H1 (cell line): ENCODE data around the gene RTKN2. TPM values are rescaled to one million over a fixed set of nuclear protein-coding genes. Genes with fewer than 3 reads are reported as not detected.

Source experiments
- CTCF ChIA-PET: fragments of 300-600 bp; sonication (Branson Sonifier 250); formaldehyde crosslinking; loops from one replicate; lab custom pipeline; 2021; ENCODE audit not compliant: partially characterized antibody; lab: Charles Lee
- POLR2A ChIA-PET: fragments of 300-600 bp; sonication (Branson Sonifier 250); formaldehyde crosslinking; loops from one replicate; lab custom pipeline; 2021; ENCODE audit warnings: inconsistent platforms; ENCODE audit not compliant: partially characterized antibody; lab: Charles Lee
- DNase-seq, 2 experiments: peaks; one replicate each; pipeline versions ENCODE4 v3.0.0 to v3.0.0-alpha.2; 2010 to 2022; ENCODE audit warnings: low spot score in 2 of 2, low read depth in 1 of 2, mixed read lengths in 1 of 2
- FAIRE-seq: peaks from 2 replicates; lab custom pipeline; 2011; peaks lifted over from hg19 to GRCh38; lab: Jason Lieb, UNC
- H2AFZ ChIP-seq: 2 replicates; pipeline ENCODE4 v1.8.1; 2012; ENCODE audit warnings: low read length, inconsistent platforms
- H2AK5ac ChIP-seq: 2 replicates; pipeline ENCODE4 v1.6.1; 2013; ENCODE audit warnings: low read depth, low read length
- H2BK120ac ChIP-seq: replicated peaks from 2 replicates; pipeline ENCODE3; 2013; ENCODE audit warnings: low read depth, low read length, inconsistent platforms
- H2BK12ac ChIP-seq: 2 replicates; pipeline ENCODE4 v1.6.1; 2013; ENCODE audit warnings: low read depth, low read length
- H2BK15ac ChIP-seq: 2 replicates; pipeline ENCODE4 v1.6.1; 2013; ENCODE audit warnings: low read length
- H2BK20ac ChIP-seq: 2 replicates; pipeline ENCODE4 v1.6.1; 2013; ENCODE audit warnings: low read length
- H2BK5ac ChIP-seq: 2 replicates; pipeline ENCODE4 v1.6.1; 2013; ENCODE audit warnings: low read depth, low read length
- H3K14ac ChIP-seq: 2 replicates; pipeline ENCODE4 v1.6.1; 2013; ENCODE audit warnings: inconsistent platforms; ENCODE audit not compliant: insufficient read length
- H3K18ac ChIP-seq: 2 replicates; pipeline ENCODE4 v1.6.1; 2013; ENCODE audit warnings: low read length; ENCODE audit errors: extremely low read depth
- H3K23ac ChIP-seq: 2 replicates; pipeline ENCODE4 v1.6.1; 2013; ENCODE audit warnings: inconsistent platforms; ENCODE audit not compliant: insufficient read length
- H3K23me2 ChIP-seq: 2 replicates; pipeline ENCODE4 v1.6.1; 2013; ENCODE audit warnings: low read depth, low read length
- H3K27ac ChIP-seq: 2 replicates; pipeline ENCODE4 v1.6.1; 2011; ENCODE audit warnings: low read depth, low read length, inconsistent platforms
- H3K27me3 ChIP-seq, 4 experiments: replicated peaks in 1 of 4; 1 replicate in 1 of 4; 2 replicates in 3 of 4; pipeline versions ENCODE4 v1.6.1 to v1.8.1; 2011 to 2013; ENCODE audit warnings: low read length in 3 of 4, mild to moderate bottlenecking in 3 of 4, inconsistent platforms in 2 of 4, mixed read lengths in 2 of 4, moderate library complexity in 1 of 4; ENCODE audit not compliant: control insufficient read depth in 3 of 4, insufficient read depth in 3 of 4; ENCODE audit errors: extremely low read depth in 1 of 4
- H3K36me3 ChIP-seq, 4 experiments: 2 replicates each; pipeline versions ENCODE4 v1.6.1 to v1.8.1; 2011 to 2013; ENCODE audit warnings: mild to moderate bottlenecking in 4 of 4, low read length in 3 of 4, moderate library complexity in 2 of 4, control low read depth in 1 of 4, inconsistent platforms in 1 of 4; ENCODE audit not compliant: insufficient read depth in 4 of 4, control insufficient read depth in 2 of 4
- H3K4ac ChIP-seq: replicated peaks from 2 replicates; pipeline ENCODE3; 2013; ENCODE audit warnings: low read length, low read depth, mixed read lengths, inconsistent platforms; ENCODE audit not compliant: insufficient read length
- H3K4me1 ChIP-seq, 4 experiments: replicated peaks in 1 of 4; 1 replicate in 1 of 4; 2 replicates in 3 of 4; pipeline versions ENCODE4 v1.6.1 to v1.8.1; 2011 to 2013; ENCODE audit warnings: low read length in 3 of 4, inconsistent platforms in 2 of 4, mixed read lengths in 1 of 4; ENCODE audit not compliant: insufficient read depth in 4 of 4, control insufficient read depth in 3 of 4
- H3K4me2 ChIP-seq, 2 experiments: 2 replicates each; pipeline versions ENCODE4 v1.6.1 to v1.8.1; 2011 to 2013; ENCODE audit warnings: low read depth in 2 of 2, low read length in 2 of 2, control low read depth in 1 of 2, inconsistent platforms in 1 of 2, mild to moderate bottlenecking in 1 of 2; ENCODE audit not compliant: insufficient read depth in 1 of 2
- H3K4me3 ChIP-seq, 4 experiments: fragments of 200-600, 300-600 bp in 1 of 4; sonication (generic), shearing (Covaris generic), sonication (Bioruptor Twin) in 1 of 4; 2 replicates each; pipeline versions ENCODE4 v1.5.1 to v1.8.1; 2011 to 2016; ENCODE audit warnings: low read length in 4 of 4, low read depth in 3 of 4, control low read depth in 2 of 4, inconsistent platforms in 2 of 4, mild to moderate bottlenecking in 2 of 4, mixed read lengths in 1 of 4, moderate library complexity in 1 of 4; ENCODE audit not compliant: insufficient read depth in 2 of 4; ENCODE audit errors: extremely low read depth in 1 of 4
- H3K56ac ChIP-seq: replicated peaks from 2 replicates; pipeline ENCODE3; 2013; ENCODE audit warnings: low read depth, mild to moderate bottlenecking, mixed read lengths, low read length, inconsistent platforms; ENCODE audit not compliant: insufficient read length
- H3K79me1 ChIP-seq: 2 replicates; pipeline ENCODE4 v1.6.1; 2013; ENCODE audit warnings: low read depth, low read length, control low read depth
- H3K79me2 ChIP-seq, 2 experiments: 2 replicates each; pipeline versions ENCODE4 v1.6.1 to v1.8.1; 2012 to 2013; ENCODE audit warnings: low read length in 2 of 2, mild to moderate bottlenecking in 2 of 2, inconsistent platforms in 1 of 2; ENCODE audit not compliant: insufficient read depth in 2 of 2, control insufficient read depth in 1 of 2
- H3K9ac ChIP-seq, 4 experiments: replicated peaks in 1 of 4; 1 replicate in 1 of 4; 2 replicates in 3 of 4; pipeline versions ENCODE4 v1.6.1 to v1.8.1; 2011 to 2013; ENCODE audit warnings: low read depth in 3 of 4, low read length in 3 of 4, control low read depth in 2 of 4, mild to moderate bottlenecking in 2 of 4, moderate library complexity in 2 of 4, inconsistent platforms in 1 of 4; ENCODE audit errors: extremely low read depth in 1 of 4
- H3K9me3 ChIP-seq, 2 experiments: 2 replicates each; pipeline versions ENCODE4 v1.6.1 to v1.8.1; 2012 to 2013; ENCODE audit warnings: mild to moderate bottlenecking in 2 of 2, moderate library complexity in 2 of 2, control low read depth in 1 of 2, inconsistent platforms in 1 of 2, low read depth in 1 of 2, low read length in 1 of 2, mixed read lengths in 1 of 2; ENCODE audit not compliant: insufficient read depth in 2 of 2
- H4K20me1 ChIP-seq, 2 experiments: replicated peaks in 1 of 2; 2 replicates each; pipeline versions ENCODE3 to v1.8.1; 2011 to 2013; ENCODE audit warnings: inconsistent platforms in 2 of 2, low read length in 2 of 2, mild to moderate bottlenecking in 1 of 2; ENCODE audit not compliant: insufficient read depth in 2 of 2, control insufficient read depth in 1 of 2
- H4K5ac ChIP-seq: 2 replicates; pipeline ENCODE4 v1.6.1; 2013; ENCODE audit warnings: low read length, low read depth, mixed read lengths, inconsistent platforms; ENCODE audit not compliant: insufficient read length
- H4K8ac ChIP-seq: 2 replicates; pipeline ENCODE4 v1.8.0; 2013; ENCODE audit warnings: mild to moderate bottlenecking, moderate library complexity, low read length, inconsistent platforms; ENCODE audit not compliant: insufficient read depth; ENCODE audit errors: extremely low read depth
- H4K91ac ChIP-seq: replicated peaks from 2 replicates; pipeline ENCODE3; 2013; ENCODE audit warnings: low read length, mixed read lengths, inconsistent platforms; ENCODE audit not compliant: insufficient read length
- BRCA1 ChIP-seq: IDR thresholded peaks from 2 replicates; pipeline ENCODE4 v1.6.1; 2012; ENCODE audit warnings: low read depth, low read length, improper control_type of control experiment
- CEBPB ChIP-seq: IDR thresholded peaks from 2 replicates; pipeline ENCODE4 v1.6.1; 2012; ENCODE audit warnings: low read depth, low read length
- CHD2 ChIP-seq: IDR thresholded peaks from 2 replicates; pipeline ENCODE4 v1.6.1; 2012; ENCODE audit warnings: low read length, improper control_type of control experiment
- CTBP2 ChIP-seq: IDR thresholded peaks from 2 replicates; pipeline ENCODE4 v1.7.0; 2011; ENCODE audit warnings: borderline replicate concordance, mild to moderate bottlenecking, moderate library complexity, mixed read lengths, low read length; ENCODE audit not compliant: insufficient read depth, insufficient read length
- EP300 ChIP-seq, 2 experiments: IDR thresholded peaks; 1 replicate in 1 of 2; 2 replicates in 1 of 2; pipeline ENCODE4 v1.6.1; 2011 to 2012; ENCODE audit warnings: low read depth in 2 of 2, low read length in 2 of 2, mild to moderate bottlenecking in 2 of 2, borderline replicate concordance in 1 of 2, inconsistent platforms in 1 of 2, moderate library complexity in 1 of 2
- FOSL1 ChIP-seq: IDR thresholded peaks from 2 replicates; pipeline ENCODE4 v1.6.1; 2011; ENCODE audit warnings: mild to moderate bottlenecking, low read depth, low read length, moderate library complexity; ENCODE audit not compliant: insufficient read depth
- MAFK ChIP-seq: IDR thresholded peaks from 2 replicates; pipeline ENCODE4 v1.6.1; 2012; ENCODE audit warnings: low read depth, mild to moderate bottlenecking, improper control_type of control experiment, low read length
- NANOG ChIP-seq: IDR thresholded peaks from 2 replicates; pipeline ENCODE4 v1.6.1; 2011; ENCODE audit warnings: low read length, low read depth, mild to moderate bottlenecking, inconsistent platforms; ENCODE audit not compliant: insufficient read depth, poor library complexity, severe bottlenecking
- POLR2AphosphoS5 ChIP-seq: IDR thresholded peaks from 2 replicates; pipeline ENCODE4 v1.6.1; 2011; ENCODE audit warnings: low read depth, low read length
- RFX5 ChIP-seq: IDR thresholded peaks from 2 replicates; pipeline ENCODE4 v1.6.1; 2011; ENCODE audit warnings: low read depth, low read length, improper control_type of control experiment, borderline replicate concordance
- TEAD4 ChIP-seq: IDR thresholded peaks from 2 replicates; pipeline ENCODE4 v1.6.1; 2012; ENCODE audit warnings: low read depth, low read length, inconsistent platforms, mixed read lengths
- WGBS, 2 experiments: shearing (Covaris generic) in 1 of 2; methylation state at CpG; one replicate each; pipeline versions ENCODE4 v1.1.6 to v1.1.7; 2013 to 2015; ENCODE audit warnings: low lambda C conversion rate in 2 of 2, mixed read lengths in 2 of 2, inconsistent platforms in 1 of 2, low coverage in 1 of 2, missing lambda C conversion rate in 1 of 2; ENCODE audit not compliant: insufficient replicate concordance in 2 of 2, insufficient coverage in 1 of 2, insufficient read length in 1 of 2; ENCODE audit errors: extremely low coverage in 1 of 2, missing lambda C conversion rate in 1 of 2; 5-methylcytosine and 5-hydroxymethylcytosine counted together
- polyA plus RNA-seq, 7 experiments: library from polyadenylated mRNA; depleted of rRNA in 3 of 7; stranded (reverse) in 5 of 7; unstranded in 2 of 7; fragments of >200 nt in 5 of 7; fragments of 200-250 nt in 2 of 7; gene quantifications; 1 replicate in 5 of 7; 2 replicates in 1 of 7; 4 replicates in 1 of 7; pipeline versions ENCODE4 v1.2.1 to v1.2.3, GENCODE V29; 2011 to 2013; ENCODE audit warnings: missing spikeins in 2 of 7, mixed read lengths in 2 of 7
- total RNA-seq: library from RNA; stranded (reverse); fragmentation: NEBNext Ultra II Directional; extraction: Animal tissue kit (Norgen Biotek cat#: 25700); gene quantifications from 2 replicates; pipeline ENCODE4 v1.2.1, GENCODE V29; 2021
- TF ChIP-seq, protein P1 (sequence below), 3 experiments: IDR thresholded peaks; 1 replicate in 2 of 3; 2 replicates in 1 of 3; pipeline versions ENCODE4 v1.5.1 to v1.6.1; 2011; ENCODE audit warnings: low read length in 3 of 3, mild to moderate bottlenecking in 3 of 3, inconsistent platforms in 2 of 3, low read depth in 1 of 3, moderate library complexity in 1 of 3; ENCODE audit not compliant: insufficient read depth in 1 of 3; ENCODE audit errors: control extremely low read depth in 1 of 3

RTKN2 gene
- total and polyA plus RNA-seq, 2 of the 8 experiments (the other 6 are each of a cell fraction or from before 2014, with no cell fraction given): 5.1 to 24.6 TPM

DNA sequence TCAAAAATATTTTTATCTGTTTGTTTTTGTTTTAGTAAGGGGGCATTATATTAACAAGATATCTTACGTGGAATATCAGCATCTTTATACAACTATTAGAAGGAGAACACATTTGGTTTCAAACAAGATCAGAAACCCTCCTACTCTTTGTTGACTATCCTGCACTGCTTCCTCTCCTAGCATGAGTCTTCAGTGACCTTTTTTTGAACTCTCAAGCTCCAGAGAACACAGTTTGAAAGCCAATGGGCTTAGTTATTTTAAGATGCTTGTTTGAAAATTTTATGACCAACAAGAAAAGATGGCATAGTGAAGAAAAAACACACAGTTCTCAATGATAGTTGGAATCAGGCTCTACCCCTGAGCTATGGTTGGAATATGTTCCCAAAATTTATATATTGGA lies 37.2 kb upstream of the RTKN2 start:
- DNase-seq: no peak
- Histone ChIP-seq H3K4me1 (peaks cover 0 to 3% (median 0%) of the 10 kb centered on the region in 4 experiments; a peak in 2 of 7 replicates), H2BK5ac (no peak overlapping the region), H2AK5ac (no peak overlapping the region), H4K91ac (no peak overlapping the region), H3K27me3 (no peaks in the 10 kb centered on the region), H3K9ac (no peak overlapping the region), H4K8ac (no peak overlapping the region), H3K14ac (no peak overlapping the region), H3K79me2 (no peaks in the 10 kb centered on the region), H2BK120ac (no peak overlapping the region), H3K18ac (no peak overlapping the region), H2BK20ac (no peak overlapping the region), H3K27ac (no peak overlapping the region), H3K4me2 (no peak overlapping the region), H3K23me2 (no peaks in the 10 kb centered on the region), H3K4me3 (no peak overlapping the region), H3K9me3 (peaks cover 0 to 2% of the 10 kb centered on the region in 2 experiments; a peak in 1 of 4 replicates), H4K20me1 (no peaks in the 10 kb centered on the region), H2BK12ac (no peak overlapping the region), H3K56ac (no peak overlapping the region), H2AFZ (no peak overlapping the region), H2BK15ac (no peak overlapping the region), H3K36me3 (no peaks in the 10 kb centered on the region), H3K79me1 (no peaks in the 10 kb centered on the region), H3K4ac (no peak overlapping the region), H4K5ac (no peak overlapping the region), H3K23ac (no peak overlapping the region)
- WGBS, 2 experiments: 88% methylated on average over 1 of the region's 1 CpG; no CpG with 5 or more reads in 1 of the 2 experiments
- no peak for FAIRE-seq
- ChIA-PET POLR2A (no interaction called here), CTCF (interaction anchor here (0.6 to 0.8 kb wide), 3 partner anchors 10 to 113 kb away, joined by 3 to 5 read pairs (median 4); no protein-coding TSS in a partner anchor)
- no peak for TF ChIP-seq TEAD4
- no peak for TF ChIP-seq POLR2AphosphoS5
- TF ChIP-seq EP300 (IDR thresholded peaks at IDR 0.05; ENCODE audit: borderline replicate concordance in 1 of 2, low read depth in 2 of 2, low read length in 2 of 2): no peak
- no peak for TF ChIP-seq CEBPB
- no peak for TF ChIP-seq MAFK
- TF ChIP-seq CHD2: no peak
- no peak for TF ChIP-seq NANOG
- no peak for TF ChIP-seq FOSL1
- TF ChIP-seq RFX5: no peak
- TF ChIP-seq CTBP2: no peak
- TF ChIP-seq BRCA1: no peak
- TF ChIP-seq, protein P1, sequence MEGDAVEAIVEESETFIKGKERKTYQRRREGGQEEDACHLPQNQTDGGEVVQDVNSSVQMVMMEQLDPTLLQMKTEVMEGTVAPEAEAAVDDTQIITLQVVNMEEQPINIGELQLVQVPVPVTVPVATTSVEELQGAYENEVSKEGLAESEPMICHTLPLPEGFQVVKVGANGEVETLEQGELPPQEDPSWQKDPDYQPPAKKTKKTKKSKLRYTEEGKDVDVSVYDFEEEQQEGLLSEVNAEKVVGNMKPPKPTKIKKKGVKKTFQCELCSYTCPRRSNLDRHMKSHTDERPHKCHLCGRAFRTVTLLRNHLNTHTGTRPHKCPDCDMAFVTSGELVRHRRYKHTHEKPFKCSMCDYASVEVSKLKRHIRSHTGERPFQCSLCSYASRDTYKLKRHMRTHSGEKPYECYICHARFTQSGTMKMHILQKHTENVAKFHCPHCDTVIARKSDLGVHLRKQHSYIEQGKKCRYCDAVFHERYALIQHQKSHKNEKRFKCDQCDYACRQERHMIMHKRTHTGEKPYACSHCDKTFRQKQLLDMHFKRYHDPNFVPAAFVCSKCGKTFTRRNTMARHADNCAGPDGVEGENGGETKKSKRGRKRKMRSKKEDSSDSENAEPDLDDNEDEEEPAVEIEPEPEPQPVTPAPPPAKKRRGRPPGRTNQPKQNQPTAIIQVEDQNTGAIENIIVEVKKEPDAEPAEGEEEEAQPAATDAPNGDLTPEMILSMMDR (IDR thresholded peaks at IDR 0.05; ENCODE audit: control extremely low read depth in 1 of 3, insufficient read depth in 1 of 3, low read depth in 1 of 3, low read length in 3 of 3): no peak
